Measurements from ENCODE around the gene EPN2. TPM values are rescaled to one million over a fixed set of nuclear protein-coding genes. Genes with fewer than 3 reads are reported as not detected.

EPN2 gene
- total RNA-seq, 1 experiment from 2014 or later = 20.8 TPM

- in situ Hi-C loops (cut with HindIII; ENCODE audit: low sequenced_read_pairs) = no loop called here
- peak; percentile 72 for DNase-seq (ENCODE audit: low spot score)
These were observed 100.0 kb downstream of the EPN2 start for GRCh38 chr17:19336938-19337711.

- DNase-seq (ENCODE audit: low spot score) = no peak
- in situ Hi-C loops (cut with HindIII; ENCODE audit: low sequenced_read_pairs) = no loop called here
These were observed 100.5 kb downstream of the EPN2 start for GRCh38 chr17:19337712-19338023.

GRCh38 chr17:19338031-19338990, 101.1 kb downstream of the EPN2 start:
- DNase-seq (ENCODE audit: low spot score) = peak; percentile 60
- in situ Hi-C loops (cut with HindIII; ENCODE audit: low sequenced_read_pairs) = no loop called here

- DNase-seq (ENCODE audit: low spot score) = no peak
- in situ Hi-C loops (cut with HindIII; ENCODE audit: low sequenced_read_pairs) = no loop called here
These were observed 102.2 kb downstream of the EPN2 start for GRCh38 chr17:19339341-19339815.

DNA sequence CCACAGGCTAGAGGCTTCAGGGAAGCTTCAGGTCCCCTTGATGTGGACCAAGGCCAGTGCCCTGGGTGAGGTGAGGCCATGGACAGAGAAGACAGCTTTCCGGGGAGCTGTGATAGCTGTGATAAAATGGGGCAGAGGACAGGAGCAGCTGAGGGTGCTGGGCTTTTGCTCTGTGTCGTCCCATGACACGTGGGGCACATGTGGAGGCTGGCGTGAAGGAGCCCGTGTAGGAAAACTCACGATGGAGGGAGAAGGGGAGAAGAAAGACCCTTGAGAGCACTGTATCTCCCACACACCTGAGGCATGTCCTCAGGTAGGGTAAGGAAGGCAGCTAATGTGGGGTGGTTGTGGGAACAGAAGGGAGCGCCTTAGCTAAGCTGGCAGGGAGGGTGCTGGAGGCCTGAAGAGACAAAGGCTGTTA, 104.1 kb downstream of the EPN2 start:
- DNase-seq (ENCODE audit: low spot score) = no peak
- in situ Hi-C loops (cut with HindIII; ENCODE audit: low sequenced_read_pairs) = no loop called here

- in situ Hi-C loops (cut with HindIII; ENCODE audit: low sequenced_read_pairs) = no loop called here
- DNase-seq (ENCODE audit: low spot score) = no peak
These were observed 104.8 kb downstream of the EPN2 start for GRCh38 chr17:19341641-19342610.

- peak; percentile 55 for DNase-seq (ENCODE audit: low spot score)
- in situ Hi-C loops (cut with HindIII; ENCODE audit: low sequenced_read_pairs) = no loop called here
These were observed 105.6 kb downstream of the EPN2 start for GRCh38 chr17:19342611-19343255.

- in situ Hi-C loops (cut with HindIII; ENCODE audit: low sequenced_read_pairs) = no loop called here
- no peak for DNase-seq (ENCODE audit: low spot score)
These were observed 106.1 kb downstream of the EPN2 start for GRCh38 chr17:19343256-19343630.

DNA sequence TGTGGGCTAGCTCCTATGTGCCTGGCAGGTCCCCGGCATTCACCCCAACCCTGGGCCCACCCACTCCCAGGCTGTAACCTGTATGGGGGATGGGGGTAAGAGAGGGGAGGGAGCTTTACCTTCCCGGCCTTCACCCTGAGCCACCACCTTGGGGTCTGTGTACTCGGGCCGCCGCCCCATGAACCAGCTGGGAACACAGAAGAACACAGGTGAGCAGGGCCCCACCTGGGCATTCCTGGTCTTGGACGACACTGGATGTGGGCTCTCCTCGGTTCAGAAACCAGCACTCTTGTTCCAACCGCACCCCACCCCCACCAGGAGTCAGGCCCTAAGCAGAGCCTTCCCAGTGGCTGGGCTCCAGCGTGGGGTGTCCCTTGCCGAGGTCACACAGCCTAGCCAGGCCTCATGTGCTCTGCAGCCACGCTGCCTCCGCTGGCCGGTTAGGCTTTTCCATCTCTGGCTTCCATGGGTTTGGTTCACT, 106.5 kb downstream of the EPN2 start:
- in situ Hi-C loops (cut with HindIII; ENCODE audit: low sequenced_read_pairs) = no loop called here
- DNase-seq (ENCODE audit: low spot score) = no peak

GRCh38 chr17:19344311-19345066, 107.3 kb downstream of the EPN2 start:
- DNase-seq (ENCODE audit: low spot score) = no peak
- in situ Hi-C loops (cut with HindIII; ENCODE audit: low sequenced_read_pairs) = no loop called here

- in situ Hi-C loops (cut with HindIII; ENCODE audit: low sequenced_read_pairs) = no loop called here
- DNase-seq (ENCODE audit: low spot score) = no peak
These were observed 107.9 kb downstream of the EPN2 start for GRCh38 chr17:19345067-19345460.

GRCh38 chr17:19345486-19346350, 108.6 kb downstream of the EPN2 start:
- DNase-seq (ENCODE audit: low spot score) = no peak
- in situ Hi-C loops (cut with HindIII; ENCODE audit: low sequenced_read_pairs) = no loop called here

DNA sequence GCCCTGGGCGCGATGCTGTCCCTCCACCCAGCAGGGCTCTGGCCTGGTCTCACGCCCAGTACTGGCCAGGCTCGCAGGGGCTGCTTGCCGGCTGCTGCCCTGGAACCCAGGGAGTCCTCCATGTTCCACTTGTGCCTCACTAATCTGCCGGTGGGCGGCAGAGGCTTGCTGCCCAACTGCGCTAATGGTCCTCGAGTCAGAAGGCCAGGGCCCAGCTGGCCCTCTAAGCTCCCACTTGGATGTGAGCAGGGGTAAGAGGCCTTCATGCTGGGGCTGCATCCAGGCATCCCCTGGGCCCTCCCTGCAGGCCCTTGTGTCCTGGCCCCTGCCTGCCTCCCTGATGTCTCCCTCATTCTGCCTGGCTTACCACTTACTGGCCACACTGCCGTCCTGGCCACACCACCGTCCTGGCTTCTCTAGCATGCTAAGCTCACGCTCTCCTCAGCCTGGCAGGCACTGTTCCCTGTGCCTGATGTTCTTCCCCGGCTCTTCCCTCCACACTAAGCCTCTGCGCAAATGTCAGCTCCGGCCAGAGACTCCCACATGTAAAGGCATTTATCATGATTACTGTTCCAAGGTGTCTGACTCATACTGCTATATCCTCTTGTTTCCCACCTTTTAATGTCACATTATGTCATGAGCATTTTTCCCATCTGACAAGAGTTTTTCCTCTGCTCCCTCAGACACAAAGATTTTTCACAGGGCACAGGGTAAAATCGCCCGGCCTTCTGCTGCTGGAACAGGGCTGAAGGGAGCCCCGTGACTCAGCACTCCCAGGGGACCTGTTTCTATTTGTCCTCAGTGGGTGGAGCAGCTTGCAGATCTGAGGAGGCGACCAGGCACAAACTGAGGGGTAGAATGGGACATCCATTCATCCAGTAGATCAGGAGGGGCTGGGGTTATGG, 109.4 kb downstream of the EPN2 start:
- in situ Hi-C loops (cut with HindIII; ENCODE audit: low sequenced_read_pairs) = no loop called here
- DNase-seq (ENCODE audit: low spot score) = peak; percentile 71

- in situ Hi-C loops (cut with HindIII; ENCODE audit: low sequenced_read_pairs) = no loop called here
- DNase-seq (ENCODE audit: low spot score) = no peak
These were observed 110.3 kb downstream of the EPN2 start for GRCh38 chr17:19347323-19348080.

GRCh38 chr17:19348081-19348650, 111.0 kb downstream of the EPN2 start:
- DNase-seq (ENCODE audit: low spot score) = no peak

More at GRCh38 chr17:19348081-19348650, 111.0 kb downstream of the EPN2 start:
- in situ Hi-C loops (cut with HindIII; ENCODE audit: low sequenced_read_pairs) = no loop called here

All from G401 (cell line).